ENCODE measurements around the gene IER2. TPM values are rescaled to one million over a fixed set of nuclear protein-coding genes. Genes with fewer than 3 reads are reported as not detected.

IER2 gene
- total and polyA plus RNA-seq, 9 of the 15 experiments (the other 6 are each of a cell fraction or from before 2014, with no cell fraction given), result 4.5 to 205 (median 23.7) TPM

GRCh38 chr19:13153569-13154240 lies 3.5 kb downstream of the IER2 start:
- no peak overlapping the region for H2AFZ ChIP-seq (ENCODE audit: low read depth, low read length)
- H3K4me1 ChIP-seq (replicated peaks in 1 of 2; ENCODE audit: control insufficient read depth in 2 of 2, insufficient read depth in 2 of 2, low read length in 2 of 2), result peaks cover 14 to 65% of the 10 kb centered on the region in 2 experiments
- no TSS peak for BruUV-seq (replicated peaks)
- peak overlapping the region; percentile 96 to 97 for H3K9ac ChIP-seq (ENCODE audit: insufficient read depth in 1 of 2, low read depth in 2 of 2, low read length in 2 of 2)
- FAIRE-seq (no peak), ATAC-seq (peak; percentile 0; the same call in 1 of the 3 replicates), DNase-seq (ENCODE audit: extremely low read depth in 1 of 4, low spot score in 3 of 4) (peak; percentile 35 to 73 (median 60))
- H3K27ac ChIP-seq (ENCODE audit: extremely low read depth, low read depth, low read length), result peak overlapping the region; percentile 95
- H4K20me1 ChIP-seq (replicated peaks; ENCODE audit: control insufficient read depth, insufficient read depth, low read length), result peaks cover 23% of the 10 kb centered on the region
- peak overlapping the region; percentile 93 for H3K4me2 ChIP-seq (ENCODE audit: insufficient read depth, low read length)
- intact Hi-C loops (cut with micrococcal nuclease) (loop anchor here (5.0 kb wide), 1 partner anchor 39 kb away; no protein-coding TSS in a partner anchor), in situ Hi-C loops (cut with MboI) (no loop called here)
- H3K9me3 ChIP-seq (replicated peaks; ENCODE audit: control insufficient read depth, insufficient read depth, low read depth, low read length), result no peaks in the 10 kb centered on the region
- peak overlapping the region; percentile 98 for H3K4me3 ChIP-seq
- CTCF ChIA-PET (ENCODE audit: low intra/inter-chr PET ratio), result interaction anchor here (0.6 to 0.7 kb wide), 2 partner anchors 112 to 188 kb away, joined by 3 read pairs; no protein-coding TSS in a partner anchor
- no peaks in the 10 kb centered on the region for H3K9me1 ChIP-seq (ENCODE audit: control insufficient read depth, insufficient read depth, low read length)
- under 1% methylated on average over 51 of the region's 69 CpGs for WGBS (ENCODE audit: insufficient coverage, low coverage, missing lambda C conversion rate)
- H3K79me2 ChIP-seq (ENCODE audit: control insufficient read depth, insufficient read depth, low read length), result peaks cover 63% of the 10 kb centered on the region
- POLR2A ChIA-PET, result interaction anchor here (0.5 to 3.3 kb wide), 32 partner anchors 8 to 487 kb away, joined by 3 to 45 read pairs (median 6); partner anchors contain the start of genes GET3, MAN2B1, NACC1 and TRMT1
- no peaks in the 10 kb centered on the region for H3K27me3 ChIP-seq (ENCODE audit: control insufficient read depth in 2 of 2, insufficient read depth in 2 of 2, low read length in 2 of 2)
- peaks cover 14% of the 10 kb centered on the region; the same call in 1 of the 3 replicates for H3K36me3 ChIP-seq (ENCODE audit: control insufficient read depth, insufficient read depth, low read length)
- no peak for TF ChIP-seq ZNF324 (CRISPR knock-in tag; IDR thresholded peaks at IDR 0.05)
- TF ChIP-seq MYBL2 (IDR thresholded peaks at IDR 0.05; ENCODE audit: low read depth), result no peak
- TF ChIP-seq MYBL2 (CRISPR knock-in tag; IDR thresholded peaks at IDR 0.05; ENCODE audit: borderline replicate concordance), result no peak
- TF ChIP-seq E2F4 (CRISPR knock-in tag; IDR thresholded peaks at IDR 0.05; ENCODE audit: low read depth), result no peak
- no peak for TF ChIP-seq PCBP1 (IDR thresholded peaks at IDR 0.05; ENCODE audit: low read depth, low read length, poor library complexity, severe bottlenecking)
- TF ChIP-seq ZNF277 (CRISPR knock-in tag; IDR thresholded peaks at IDR 0.05; ENCODE audit: borderline replicate concordance), result no peak
- no peak for TF ChIP-seq KLF6 (CRISPR knock-in tag; IDR thresholded peaks at IDR 0.05; ENCODE audit: borderline replicate concordance)
- TF ChIP-seq FUS (optimal IDR thresholded peaks at IDR 0.05; ENCODE audit: low read depth, low read length), result peak; percentile 86
- TF ChIP-seq ARNT (IDR thresholded peaks at IDR 0.05), result no peak
- TF ChIP-seq LEF1 (IDR thresholded peaks at IDR 0.05), result no peak
- no peak for TF ChIP-seq XRCC3 (IDR thresholded peaks at IDR 0.05)
- no peak for TF ChIP-seq CREB3L1 (IDR thresholded peaks at IDR 0.05; ENCODE audit: borderline replicate concordance, low read depth)
- TF ChIP-seq ZBTB9 (CRISPR knock-in tag; IDR thresholded peaks at IDR 0.05), result no peak
- TF ChIP-seq GATA2 (CRISPR knock-in tag; IDR thresholded peaks at IDR 0.05), result no peak
- no peak; a peak in 1 of 4 replicates for TF ChIP-seq FOXA3 (CRISPR knock-in tag; conservative IDR thresholded peaks at IDR 0.05 in 1 of 2, IDR thresholded peaks at IDR 0.05 in 1 of 2)
